HG02885 (cell line): ENCODE data around the gene PSMC3.

ENCODE experiments used
- ATAC-seq: cut with Tn5 transposase; IDR thresholded peaks from one replicate; pipeline ENCODE4 v1.9.1; 2021; ENCODE audit warnings: mild to moderate bottlenecking; ENCODE audit not compliant: unreplicated experiment, poor library complexity

The PSMC3 gene

GRCh38 chr11:47443817-47444216 lies 17.6 kb upstream of the PSMC3 start:
- no peak for ATAC-seq

GRCh38 chr11:47443028-47443700 lies 16.9 kb upstream of the PSMC3 start:
- ATAC-seq: no peak

GRCh38 chr11:47442514-47442913 lies 16.3 kb upstream of the PSMC3 start:
- no peak for ATAC-seq

GRCh38 chr11:47441421-47441820 lies 15.2 kb upstream of the PSMC3 start:
- no peak for ATAC-seq

- no peak for ATAC-seq
Measured at GRCh38 chr11:47440054-47440476, 13.8 kb upstream of the PSMC3 start.

- no peak for ATAC-seq
Measured at GRCh38 chr11:47438721-47439120, 12.5 kb upstream of the PSMC3 start.

- no peak for ATAC-seq
Measured at GRCh38 chr11:47437746-47438418, 11.6 kb upstream of the PSMC3 start.

- no peak for ATAC-seq
Measured at GRCh38 chr11:47437218-47437745, 11.0 kb upstream of the PSMC3 start.

- no peak for ATAC-seq
Measured at GRCh38 chr11:47436726-47437125, 10.5 kb upstream of the PSMC3 start.

GRCh38 chr11:47435687-47436086 lies 9.4 kb upstream of the PSMC3 start:
- no peak for ATAC-seq

- ATAC-seq: no peak
Measured at GRCh38 chr11:47434011-47434786, 8.0 kb upstream of the PSMC3 start.

GRCh38 chr11:47433157-47433556 lies 6.9 kb upstream of the PSMC3 start:
- no peak for ATAC-seq

- no peak for ATAC-seq
Measured at GRCh38 chr11:47431356-47432083, 5.3 kb upstream of the PSMC3 start.

GRCh38 chr11:47430524-47430923 lies 4.3 kb upstream of the PSMC3 start:
- no peak for ATAC-seq

GRCh38 chr11:47425611-47426010 lies 628 bp downstream of the PSMC3 start:
- no peak for ATAC-seq

- no peak for ATAC-seq
Measured at GRCh38 chr11:47418454-47419259, 7.6 kb downstream of the PSMC3 start.

- no peak for ATAC-seq
Measured at GRCh38 chr11:47417712-47418111, 8.5 kb downstream of the PSMC3 start.

- ATAC-seq: no peak
Measured at GRCh38 chr11:47415949-47416472, 10.2 kb downstream of the PSMC3 start.

- ATAC-seq: no peak
Measured at GRCh38 chr11:47415091-47415854, 11.0 kb downstream of the PSMC3 start.
